Adipocyte (in vitro differentiated cells): ENCODE measurements around the gene NAA10.

Source experiments
- DNase-seq: peaks from one replicate; pipeline ENCODE4 v3.0.0-alpha.2; 2015; ENCODE audit warnings: low read depth
- H3K27me3 ChIP-seq: replicated peaks from 2 replicates; pipeline ENCODE4 v1.7.0; 2013; ENCODE audit warnings: mild to moderate bottlenecking, low read length, moderate library complexity; ENCODE audit not compliant: control insufficient read depth, insufficient read depth
- H3K36me3 ChIP-seq: 2 replicates; pipeline ENCODE4 v1.7.0; 2013; ENCODE audit warnings: low read length, mild to moderate bottlenecking, moderate library complexity; ENCODE audit not compliant: control insufficient read depth, insufficient read depth, severe bottlenecking
- H3K4me1 ChIP-seq: 2 replicates; pipeline ENCODE4 v1.7.0; 2013; ENCODE audit warnings: mild to moderate bottlenecking, low read length, moderate library complexity; ENCODE audit not compliant: control insufficient read depth, insufficient read depth
- H3K4me3 ChIP-seq: 2 replicates; pipeline ENCODE4 v1.7.0; 2013; ENCODE audit warnings: mild to moderate bottlenecking, low read length, moderate library complexity
- H3K9ac ChIP-seq: 2 replicates; pipeline ENCODE4 v1.7.0; 2013; ENCODE audit warnings: mild to moderate bottlenecking, low read length, moderate library complexity
- H3K9me3 ChIP-seq: 2 replicates; pipeline ENCODE4 v1.7.0; 2013; ENCODE audit warnings: mild to moderate bottlenecking, low read length, moderate library complexity; ENCODE audit not compliant: control insufficient read depth

Gene NAA10

GRCh38 chrX:153965406-153965805, 30.6 kb upstream of the NAA10 start:
- Histone ChIP-seq H3K9me3 (no peaks in the 10 kb centered on the region), H3K36me3 (peaks cover 33% of the 10 kb centered on the region), H3K27me3 (no peaks in the 10 kb centered on the region), H3K4me3 (no peak overlapping the region), H3K9ac (no peak overlapping the region), H3K4me1 (peaks cover 32% of the 10 kb centered on the region)
- no peak for DNase-seq

- no peak for DNase-seq
- Histone ChIP-seq H3K9ac (no peak overlapping the region), H3K4me1 (peaks cover 28% of the 10 kb centered on the region), H3K27me3 (no peaks in the 10 kb centered on the region), H3K4me3 (no peak overlapping the region), H3K36me3 (peaks cover 46% of the 10 kb centered on the region), H3K9me3 (no peaks in the 10 kb centered on the region)
Measured at GRCh38 chrX:153964105-153964504, 29.3 kb upstream of the NAA10 start.

GRCh38 chrX:153963546-153963945, 28.7 kb upstream of the NAA10 start:
- DNase-seq, result no peak
- Histone ChIP-seq H3K9ac (no peak overlapping the region), H3K4me1 (peaks cover 22% of the 10 kb centered on the region), H3K27me3 (no peaks in the 10 kb centered on the region), H3K36me3 (peaks cover 52% of the 10 kb centered on the region), H3K9me3 (no peaks in the 10 kb centered on the region), H3K4me3 (no peak overlapping the region)

DNA sequence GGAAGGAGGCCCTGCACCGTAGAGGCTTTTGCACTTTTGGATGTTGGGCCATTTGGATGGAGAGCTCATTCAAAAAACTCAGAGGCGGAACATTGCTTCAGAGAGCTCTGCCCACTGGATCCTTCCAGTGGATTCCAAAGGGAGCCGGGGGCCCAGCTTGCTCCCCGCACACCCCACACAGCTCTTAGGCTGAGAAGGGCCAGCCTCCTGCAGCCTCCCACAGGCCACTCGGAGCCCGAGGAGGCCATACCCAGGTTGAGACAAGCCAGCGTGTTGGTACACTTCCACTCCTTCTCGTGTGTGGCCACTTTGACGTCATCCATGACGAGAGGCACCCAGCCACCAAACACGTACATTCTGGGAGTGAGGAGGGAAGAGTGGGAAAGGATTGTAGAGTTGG, 26.5 kb upstream of the NAA10 start:
- Histone ChIP-seq H3K9ac (no peak overlapping the region), H3K4me3 (no peak overlapping the region), H3K9me3 (no peaks in the 10 kb centered on the region), H3K36me3 (peaks cover 74% of the 10 kb centered on the region), H3K27me3 (no peaks in the 10 kb centered on the region), H3K4me1 (peaks cover 3% of the 10 kb centered on the region)
- no peak for DNase-seq

DNA sequence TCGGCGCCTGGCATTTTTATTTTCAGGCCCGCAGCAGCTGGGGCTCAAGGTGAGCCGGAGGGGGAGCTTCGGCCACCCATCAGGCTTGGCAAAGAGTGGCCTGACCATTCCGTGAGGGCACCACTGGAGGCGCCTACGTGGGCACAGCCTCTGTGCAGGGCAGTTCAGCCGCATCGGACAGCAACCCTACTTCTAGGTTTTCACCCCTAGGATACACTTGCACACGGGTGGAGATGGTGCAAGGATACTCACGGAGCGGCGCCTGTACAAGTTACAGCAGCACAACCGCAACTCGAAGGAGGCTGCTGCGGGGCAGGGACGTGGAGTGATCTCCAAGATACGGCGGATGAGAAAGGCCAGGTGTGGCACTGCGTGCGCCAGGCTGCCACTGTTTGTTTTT, 25.9 kb upstream of the NAA10 start:
- no peak for DNase-seq
- Histone ChIP-seq H3K27me3 (no peaks in the 10 kb centered on the region), H3K4me1 (no peaks in the 10 kb centered on the region)

GRCh38 chrX:153960077-153960476, 25.2 kb upstream of the NAA10 start:
- no peak for DNase-seq
- Histone ChIP-seq H3K4me3 (no peak overlapping the region), H3K36me3 (peaks cover 86% of the 10 kb centered on the region), H3K9ac (no peak overlapping the region), H3K4me1 (no peaks in the 10 kb centered on the region), H3K9me3 (no peaks in the 10 kb centered on the region), H3K27me3 (no peaks in the 10 kb centered on the region)

More for the DNA sequence above, 25.9 kb upstream of the NAA10 start:
- no peak overlapping the region for H3K4me3 ChIP-seq
- H3K9ac ChIP-seq, result no peak overlapping the region
- peaks cover 79% of the 10 kb centered on the region for H3K36me3 ChIP-seq
- no peaks in the 10 kb centered on the region for H3K9me3 ChIP-seq

DNA sequence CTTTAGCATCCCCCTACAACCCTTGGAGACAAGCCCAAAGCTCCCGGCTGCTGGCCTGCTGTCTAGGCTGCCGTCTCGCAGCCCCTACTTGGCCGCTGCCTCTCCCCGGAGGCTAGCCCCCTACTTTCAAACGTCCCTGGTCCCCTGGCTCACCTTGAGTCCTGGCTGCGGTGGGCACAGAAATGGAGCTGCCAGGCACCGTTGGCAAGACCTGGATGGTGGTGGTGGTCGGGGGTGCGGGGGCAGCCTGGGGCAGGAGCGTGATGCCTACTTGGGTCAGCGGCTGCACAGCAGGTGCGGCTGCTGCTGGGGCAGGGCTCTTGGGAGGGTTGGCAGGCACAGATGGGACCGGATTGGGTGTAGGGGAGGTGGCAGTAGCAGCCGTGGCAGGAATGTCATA, 24.8 kb upstream of the NAA10 start:
- H3K9me3 ChIP-seq, result no peaks in the 10 kb centered on the region
- peaks cover 91% of the 10 kb centered on the region for H3K36me3 ChIP-seq
- H3K27me3 ChIP-seq, result no peaks in the 10 kb centered on the region
- H3K4me3 ChIP-seq, result no peak overlapping the region
- DNase-seq, result no peak
- no peaks in the 10 kb centered on the region for H3K4me1 ChIP-seq
- no peak overlapping the region for H3K9ac ChIP-seq

DNA sequence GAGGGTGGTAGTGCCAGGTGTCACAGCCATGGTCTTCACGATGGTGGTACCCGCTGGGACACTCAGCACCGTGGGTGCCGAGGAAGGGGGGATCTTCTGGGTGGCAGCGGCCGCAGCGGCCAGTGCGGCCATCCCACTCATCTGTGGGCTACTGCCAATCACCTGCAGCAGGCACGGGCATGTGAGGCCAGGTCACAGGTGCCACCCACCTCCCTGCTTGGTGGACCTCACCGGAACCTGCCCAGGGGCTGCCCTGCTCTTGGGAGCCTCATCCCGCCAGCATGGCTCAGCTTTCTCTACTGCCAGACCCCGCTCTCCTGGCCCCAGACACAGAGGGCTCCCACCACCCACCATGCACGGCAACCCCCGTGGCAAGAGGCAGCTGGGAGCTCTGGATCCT, 23.8 kb upstream of the NAA10 start:
- Histone ChIP-seq H3K4me3 (no peak overlapping the region), H3K9me3 (no peaks in the 10 kb centered on the region), H3K9ac (no peak overlapping the region), H3K36me3 (peaks cover 97% of the 10 kb centered on the region), H3K4me1 (no peaks in the 10 kb centered on the region), H3K27me3 (no peaks in the 10 kb centered on the region)
- DNase-seq, result no peak

GRCh38 chrX:153957224-153957623, 22.4 kb upstream of the NAA10 start:
- Histone ChIP-seq H3K27me3 (no peaks in the 10 kb centered on the region), H3K4me1 (no peaks in the 10 kb centered on the region), H3K9ac (no peak overlapping the region), H3K36me3 (peaks cover 97% of the 10 kb centered on the region), H3K9me3 (no peaks in the 10 kb centered on the region), H3K4me3 (no peak overlapping the region)
- DNase-seq, result no peak

DNA sequence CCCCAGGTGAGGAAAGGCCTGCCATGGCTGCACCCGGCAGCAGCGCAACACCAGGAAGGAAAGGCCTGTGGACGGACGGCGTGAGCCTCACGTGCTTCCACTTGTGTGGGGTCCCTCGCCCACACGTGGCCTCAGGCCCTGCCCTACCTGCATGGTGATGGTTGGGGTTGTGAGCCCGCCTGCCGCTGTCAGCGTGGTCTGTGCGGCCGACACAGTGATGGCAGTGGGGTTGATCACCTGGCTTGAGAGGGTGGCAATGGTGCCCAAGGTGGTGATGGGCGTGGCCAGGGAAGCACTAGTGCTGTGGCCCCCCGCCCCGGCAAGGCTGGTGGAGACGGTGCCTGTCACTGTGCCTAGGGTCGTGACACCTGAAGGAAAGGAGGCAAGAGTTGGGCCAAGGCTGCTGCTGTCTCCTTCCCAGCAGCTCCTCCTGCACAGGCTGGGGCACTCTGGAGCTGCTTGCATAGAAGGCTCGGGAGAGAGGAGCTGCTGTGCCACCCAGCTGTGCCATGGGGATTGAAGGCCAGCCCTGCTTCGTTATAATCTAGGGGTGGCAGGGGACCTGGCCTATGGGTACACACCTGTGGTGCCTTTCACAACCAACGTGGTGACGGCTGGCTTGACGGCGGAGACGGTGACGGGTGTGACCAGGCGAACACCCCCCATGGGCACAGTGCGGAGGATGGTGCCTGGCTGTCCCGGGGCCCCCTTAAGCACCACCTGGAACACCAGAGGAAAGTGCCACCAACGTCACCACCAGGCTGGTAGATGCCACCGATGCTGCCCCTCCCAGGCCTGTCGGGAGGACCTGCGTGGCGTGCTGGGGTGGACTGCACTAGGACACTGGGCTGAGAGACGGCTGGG, 21.4 kb upstream of the NAA10 start:
- H3K9ac ChIP-seq, result no peak overlapping the region
- peaks cover 97% of the 10 kb centered on the region for H3K36me3 ChIP-seq
- DNase-seq, result no peak

GRCh38 chrX:153955228-153955732, 20.4 kb upstream of the NAA10 start:
- peaks cover 97% of the 10 kb centered on the region for H3K36me3 ChIP-seq

More for the DNA sequence above, 21.4 kb upstream of the NAA10 start:
- Histone ChIP-seq H3K27me3 (no peaks in the 10 kb centered on the region), H3K4me1 (no peaks in the 10 kb centered on the region), H3K9me3 (no peaks in the 10 kb centered on the region), H3K4me3 (no peak overlapping the region)

More at GRCh38 chrX:153955228-153955732, 20.4 kb upstream of the NAA10 start:
- H3K9ac ChIP-seq, result no peak overlapping the region
- no peak for DNase-seq
- H3K27me3 ChIP-seq, result no peaks in the 10 kb centered on the region
- H3K4me1 ChIP-seq, result no peaks in the 10 kb centered on the region
- no peak overlapping the region for H3K4me3 ChIP-seq
- no peaks in the 10 kb centered on the region for H3K9me3 ChIP-seq
